HepG2 (cell line): ENCODE measurements around the gene SMPD3. TPM values are rescaled to one million over a fixed set of nuclear protein-coding genes. Genes with fewer than 3 reads are reported as not detected.

Experiments used
- ATAC-seq: fragments of 200-7000 bp; cut with Tn5 transposase; 3 replicates; pipeline ENCODE4 v1.9.1; 2020; ENCODE audit warnings: mild to moderate bottlenecking, moderate library complexity
- BruUV-seq: library from RNA; stranded (reverse); fragments of 400-500 nt; replicated peaks from 2 replicates; lab custom pipeline; 2021; lab: Mats Ljungman, UMichigan
- CTCF ChIA-PET: fragments of 300-600 bp; formaldehyde crosslinking; extraction: SDS; loops from one replicate; lab custom pipeline; 2021; ENCODE audit warnings: low total read pairs, inconsistent platforms, low intra/inter-chr PET ratio; lab: Yijun Ruan, JAX
- POLR2A ChIA-PET: fragments of 350-600 bp; sonication (Branson Sonifier 250); formaldehyde crosslinking; loops from one replicate; lab custom pipeline; 2020; ENCODE audit warnings: antibody characterized with exemption, inconsistent platforms; lab: Yijun Ruan, JAX
- DNase-seq: peaks from one replicate; pipeline ENCODE4 v3.0.0-alpha.2; 2015; ENCODE audit warnings: low spot score
- FAIRE-seq: peaks from 3 replicates; lab custom pipeline; 2011; peaks lifted over from hg19 to GRCh38; lab: Jason Lieb, UNC
- H2AFZ ChIP-seq: one replicate; pipeline ENCODE4 v1.6.1; 2011; ENCODE audit warnings: low read length, inconsistent platforms
- H3K27ac ChIP-seq: fragments of 300-600 bp; 3 replicates; pipeline ENCODE4 v1.8.0; 2011; ENCODE audit warnings: mixed run types, mild to moderate bottlenecking, mixed read lengths, low read length, inconsistent platforms; ENCODE audit not compliant: insufficient read depth; ENCODE audit errors: extremely low read length
- H3K27me3 ChIP-seq, 2 experiments: fragments of 200-600 bp in 1 of 2; 2 replicates in 1 of 2; 3 replicates in 1 of 2; pipeline versions ENCODE4 v1.6.0 to v1.8.0; 2011; ENCODE audit warnings: low read length in 2 of 2, mild to moderate bottlenecking in 2 of 2, moderate library complexity in 2 of 2, inconsistent platforms in 1 of 2; ENCODE audit not compliant: insufficient read depth in 2 of 2, control insufficient read depth in 1 of 2
- H3K36me3 ChIP-seq, 2 experiments: fragments of 200-600 bp in 1 of 2; replicated peaks in 1 of 2; 2 replicates in 1 of 2; 3 replicates in 1 of 2; pipeline versions ENCODE4 v1.5.1 to v1.8.0; 2011; ENCODE audit warnings: low read length in 2 of 2, inconsistent platforms in 1 of 2; ENCODE audit not compliant: insufficient read depth in 2 of 2, control insufficient read depth in 1 of 2
- H3K4me1 ChIP-seq: 2 replicates; pipeline ENCODE4 v1.5.1; 2012; ENCODE audit warnings: low read length, inconsistent platforms; ENCODE audit not compliant: insufficient read depth
- H3K4me2 ChIP-seq: 2 replicates; pipeline ENCODE4 v1.6.0; 2011; ENCODE audit warnings: low read depth, low read length, inconsistent platforms
- H3K4me3 ChIP-seq, 3 experiments: fragments of 200-600 bp in 1 of 3; sonication (generic), shearing (Covaris generic) in 1 of 3; replicated peaks in 1 of 3; 2 replicates each; pipeline ENCODE4 v1.5.1; 2011 to 2016; ENCODE audit warnings: low read length in 3 of 3, inconsistent platforms in 2 of 3, low read depth in 2 of 3, mild to moderate bottlenecking in 2 of 3, control low read depth in 1 of 3, mixed read lengths in 1 of 3; ENCODE audit not compliant: insufficient read depth in 1 of 3
- H3K79me2 ChIP-seq: one replicate; pipeline ENCODE4 v1.6.1; 2011; ENCODE audit warnings: low read length, inconsistent platforms; ENCODE audit not compliant: insufficient read depth
- H3K9ac ChIP-seq: 2 replicates; pipeline ENCODE4 v1.6.0; 2011; ENCODE audit warnings: mild to moderate bottlenecking, low read depth, low read length, inconsistent platforms; ENCODE audit not compliant: insufficient read depth
- H3K9me3 ChIP-seq: 2 replicates; pipeline ENCODE4 v1.5.1; 2012; ENCODE audit warnings: mild to moderate bottlenecking, low read length
- H4K20me1 ChIP-seq: 2 replicates; pipeline ENCODE4 v1.6.0; 2011; ENCODE audit warnings: inconsistent platforms, mild to moderate bottlenecking, low read length, moderate library complexity; ENCODE audit not compliant: insufficient read depth
- AGO2 ChIP-seq: fragments of 200-400 bp; formaldehyde crosslinking; optimal IDR thresholded peaks from 2 replicates; pipeline ENCODE3; 2017; ENCODE audit warnings: mild to moderate bottlenecking, low read depth, low read length, moderate library complexity
- KDM2A ChIP-seq: sonication (generic); formaldehyde crosslinking; IDR thresholded peaks from 2 replicates; pipeline ENCODE4 v1.4.0; 2020; ENCODE audit warnings: low read depth, missing genetic modification reagents, borderline replicate concordance
- MED8 ChIP-seq: sonication (generic); formaldehyde crosslinking; IDR thresholded peaks from 2 replicates; pipeline ENCODE4 v1.8.1; 2023; ENCODE audit warnings: mild to moderate bottlenecking, missing genetic modification reagents; ENCODE audit not compliant: insufficient replicate concordance
- POLR2AphosphoS5 ChIP-seq: IDR thresholded peaks from 2 replicates; pipeline ENCODE4 v1.6.1; 2012; ENCODE audit warnings: low read depth, low read length
- PRDM10 ChIP-seq: sonication (generic); formaldehyde crosslinking; IDR thresholded peaks from 2 replicates; pipeline ENCODE4 v1.4.0; 2020; ENCODE audit warnings: low read depth, missing genetic modification reagents
- REXO4 ChIP-seq: sonication (generic); formaldehyde crosslinking; IDR thresholded peaks from 2 replicates; pipeline ENCODE4 v1.8.0; 2022; ENCODE audit warnings: missing genetic modification reagents, mild to moderate bottlenecking, borderline replicate concordance
- SALL1 ChIP-seq: sonication (generic); formaldehyde crosslinking; IDR thresholded peaks from 2 replicates; pipeline ENCODE4 v1.8.0; 2022; ENCODE audit warnings: mild to moderate bottlenecking, missing genetic modification reagents
- SYNCRIP ChIP-seq: fragments of 200-400 bp; formaldehyde crosslinking; IDR thresholded peaks from 2 replicates; pipeline ENCODE4 v1.6.1; 2018; ENCODE audit warnings: mild to moderate bottlenecking, low read depth, low read length; ENCODE audit not compliant: insufficient read depth
- TBX2 ChIP-seq: sonication (generic); formaldehyde crosslinking; IDR thresholded peaks from 2 replicates; pipeline ENCODE4 v1.5.0; 2020; ENCODE audit warnings: missing genetic modification reagents, mild to moderate bottlenecking, borderline replicate concordance
- TCF12 ChIP-seq, 2 experiments: fragments of 450-650 bp in 1 of 2; sonication (generic) in 1 of 2; formaldehyde crosslinking in 1 of 2; IDR thresholded peaks; 2 replicates each; pipeline versions ENCODE4 v1.6.1 to v1.8.0; 2017 to 2022; ENCODE audit warnings: antibody characterized with exemption in 1 of 2, mild to moderate bottlenecking in 1 of 2, missing genetic modification reagents in 1 of 2, moderate library complexity in 1 of 2
- ZBTB7A ChIP-seq: sonication (generic); formaldehyde crosslinking; IDR thresholded peaks from 2 replicates; pipeline ENCODE4 v1.8.0; 2022; ENCODE audit warnings: mild to moderate bottlenecking, missing genetic modification reagents
- ZMYM4 ChIP-seq: sonication (generic); formaldehyde crosslinking; IDR thresholded peaks from 2 replicates; pipeline ENCODE4 v1.8.1; 2023; ENCODE audit warnings: mild to moderate bottlenecking, missing genetic modification reagents
- ZSCAN5A ChIP-seq: sonication (generic); formaldehyde crosslinking; IDR thresholded peaks from 2 replicates; pipeline ENCODE4 v1.8.0; 2022; ENCODE audit warnings: mild to moderate bottlenecking, missing genetic modification reagents, borderline replicate concordance
- WGBS: methylation state at CpG from one replicate; pipeline ENCODE4 v1.1.6; 2017; ENCODE audit warnings: low lambda C conversion rate; 5-methylcytosine and 5-hydroxymethylcytosine counted together
- in situ Hi-C: cut with HindIII; loops from 2 replicates; pipeline ENCODE4 v1.10.0; 2017; ENCODE audit warnings: low pct_unique_long_range_greater_than_20kb; ENCODE audit not compliant: extremely low pct_ligation_motif_present
- intact Hi-C: fragments of 100-400 bp; cut with micrococcal nuclease; formaldehyde crosslinking; loops from one replicate; pipeline ENCODE4 v1.10.0; 2022; ENCODE audit not compliant: unreplicated experiment
- polyA plus RNA-seq, 8 experiments: library from polyadenylated mRNA; depleted of rRNA in 3 of 8; stranded (reverse) in 7 of 8; unstranded in 1 of 8; fragments of >200 nt; fragmentation: Illumina TruSeq in 4 of 8; extraction: Trizol in 4 of 8; gene quantifications; 2 replicates each; pipeline versions ENCODE4 v1.2.1 to v1.2.3, GENCODE V29; 2011 to 2016; ENCODE audit warnings: low read depth in 4 of 8, missing spikeins in 1 of 8, mixed read lengths in 1 of 8; ENCODE audit not compliant: insufficient read depth in 1 of 8
- total RNA-seq, 5 experiments: library from RNA; depleted of rRNA; stranded (reverse); fragments of >200 nt; fragmentation: Illumina TruSeq; extraction: Trizol; gene quantifications; 2 replicates each; pipeline ENCODE4 v1.2.3, GENCODE V29; 2016; ENCODE audit warnings: low read depth in 1 of 5
- TF ChIP-seq, protein P1 (sequence below): sonication (generic); formaldehyde crosslinking; IDR thresholded peaks from 2 replicates; pipeline ENCODE4 v1.5.1; 2020; ENCODE audit warnings: missing genetic modification reagents, mild to moderate bottlenecking, borderline replicate concordance

SMPD3 gene
- total and polyA plus RNA-seq, 2 of the 13 experiments (the other 11 are each of a cell fraction or from before 2014, with no cell fraction given) = 0.07 to 0.32 TPM

DNA sequence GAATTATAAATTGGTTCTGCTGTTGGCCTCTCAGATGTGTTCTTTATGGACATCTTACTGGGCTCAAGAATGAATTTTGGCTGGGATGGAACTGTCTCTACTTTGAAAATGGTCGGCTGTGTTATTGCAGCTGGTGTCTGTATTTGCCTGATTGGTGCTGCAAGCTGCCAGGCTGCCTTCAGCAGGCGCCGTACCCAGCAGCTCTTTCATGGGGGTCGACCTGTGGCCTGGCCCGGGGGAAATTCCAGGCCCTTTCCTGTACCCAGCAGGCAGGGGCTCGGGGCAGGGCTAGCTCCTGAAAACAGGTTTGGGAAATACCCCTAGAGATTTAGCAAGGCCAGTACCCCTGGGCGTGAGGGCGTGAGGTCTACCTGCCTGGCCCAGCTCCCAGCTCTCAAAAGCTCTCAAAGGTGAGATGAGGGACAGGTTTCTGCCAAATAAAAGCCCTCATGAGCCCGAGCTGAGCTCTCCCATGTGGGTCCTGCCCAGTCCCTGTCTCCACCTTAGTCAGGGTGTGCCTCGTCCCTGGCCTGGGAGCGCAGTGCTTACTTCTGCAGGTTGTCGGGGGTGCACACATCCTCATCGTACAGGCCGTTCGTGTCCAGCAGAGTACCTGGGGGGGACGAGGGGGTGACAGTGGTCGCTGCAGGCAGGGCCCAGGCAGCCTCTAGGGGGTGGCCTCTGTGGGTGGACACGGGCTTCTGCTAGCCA, 85.2 kb downstream of the SMPD3 start (continued):
- TF ChIP-seq TCF12 (IDR thresholded peaks at IDR 0.05) (no peak), TCF12 (CRISPR knock-in tag; IDR thresholded peaks at IDR 0.05) (no peak), AGO2 (peak; percentile 52), SALL1 (no peak)
- TF ChIP-seq, all 625 proteins: peak for 6

- Histone ChIP-seq H3K9ac (no peak overlapping the region), H3K79me2 (no peaks in the 10 kb centered on the region), H4K20me1 (no peaks in the 10 kb centered on the region), H3K4me1 (peaks cover 39% of the 10 kb centered on the region), H2AFZ (no peak overlapping the region), H3K27me3 (peaks cover 6 to 26% of the 10 kb centered on the region in 2 experiments; a peak in 4 of 5 replicates), H3K9me3 (no peaks in the 10 kb centered on the region), H3K4me3 (no peak overlapping the region), H3K36me3 (peaks cover 5 to 13% of the 10 kb centered on the region in 2 experiments; a peak in 4 of 5 replicates), H3K4me2 (no peak overlapping the region), H3K27ac (no peak overlapping the region)
- BruUV-seq = no TSS peak
- WGBS = 76% methylated on average over 8 of the region's 8 CpGs
- ATAC-seq (no peak), DNase-seq (no peak), FAIRE-seq (no peak)
- ChIA-PET POLR2A (no interaction called here), CTCF (no interaction called here)
- in situ Hi-C loops = no loop called here
- intact Hi-C loops = no loop called here
- TF ChIP-seq POLR2AphosphoS5 (no peak), REXO4 (CRISPR knock-in tag) (no peak), ZBTB7A (CRISPR knock-in tag) (no peak), PRDM10 (CRISPR knock-in tag) (no peak), TBX2 (0 out of 2 replicates have a peak, but pooled peaks have one; percentile 38), ZSCAN5A (no peak), SYNCRIP (no peak), ZMYM4 (no peak), AGO2 (no peak), MED8 (CRISPR knock-in tag) (peak; percentile 12), KDM2A (CRISPR knock-in tag) (peak; percentile 53; the same call in 1 of the 2 replicates)
- TF ChIP-seq, protein P1, sequence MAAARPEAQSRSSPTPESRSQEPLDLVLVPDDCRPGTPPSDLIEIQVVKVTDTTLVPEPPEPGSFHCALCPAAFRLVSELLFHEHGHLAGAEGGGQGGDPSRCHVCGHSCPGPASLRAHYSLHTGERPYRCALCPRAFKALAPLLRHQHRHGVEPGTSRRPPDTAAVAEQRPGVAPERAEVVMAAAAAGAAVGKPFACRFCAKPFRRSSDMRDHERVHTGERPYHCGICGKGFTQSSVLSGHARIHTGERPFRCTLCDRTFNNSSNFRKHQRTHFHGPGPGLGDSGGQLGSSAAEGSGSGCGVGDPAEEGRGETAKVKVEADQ (CRISPR knock-in tag) = no peak
Observed at GRCh38 chr16:68362262-68362913, 85.9 kb downstream of the SMPD3 start.
